Measurements from ENCODE around the gene SLC6A3.

GRCh38 chr5:1345876-1346626 lies 99.2 kb downstream of the SLC6A3 start:
- TF ChIP-seq CTCF (IDR thresholded peaks at IDR 0.05) (no peak), POLR2A (IDR thresholded peaks at IDR 0.05) (no peak)

Measured in testis (tissue), 2 donors.